Nephron progenitor cell (in vitro differentiated cells): ENCODE measurements around the gene ZDHHC3.

Experiments used
- DNase-seq: peaks from one replicate; pipeline ENCODE4 v3.0.0; 2021
- H3K27ac Mint-ChIP-seq: 2 replicates; pipeline ENCODE4 v1.8.0; 2021; ENCODE audit warnings: mild to moderate bottlenecking, moderate library complexity, mixed read lengths
- H3K27me3 Mint-ChIP-seq: 2 replicates; pipeline ENCODE4 v1.8.0; 2021; ENCODE audit warnings: mild to moderate bottlenecking, low read depth, mixed read lengths; ENCODE audit not compliant: poor library complexity
- H3K36me3 Mint-ChIP-seq: 2 replicates; pipeline ENCODE4 v1.8.0; 2021; ENCODE audit warnings: low read depth, mixed read lengths
- H3K4me1 Mint-ChIP-seq: 2 replicates; pipeline ENCODE4 v1.8.0; 2021; ENCODE audit warnings: mixed read lengths
- H3K4me3 Mint-ChIP-seq: 2 replicates; pipeline ENCODE4 v1.8.0; 2021; ENCODE audit warnings: mild to moderate bottlenecking, moderate library complexity, mixed read lengths
- H3K9me3 Mint-ChIP-seq: 2 replicates; pipeline ENCODE4 v1.8.0; 2021; ENCODE audit warnings: mild to moderate bottlenecking, moderate library complexity, mixed read lengths
- CTCF ChIP-seq: fragments of 200-600 bp; sonication (generic); IDR thresholded peaks from 2 replicates; pipeline ENCODE4 v1.5.0; 2021; ENCODE audit warnings: antibody characterized with exemption

ZDHHC3 gene

GRCh38 chr3:44893097-44893496 is 82.9 kb downstream of the ZDHHC3 start:
- H3K4me3 Mint-ChIP-seq, result no peak overlapping the region
- H3K4me1 Mint-ChIP-seq, result no peaks in the 10 kb centered on the region
- peaks cover 7% of the 10 kb centered on the region for H3K27me3 Mint-ChIP-seq
- TF ChIP-seq CTCF, result no peak
- H3K36me3 Mint-ChIP-seq, result no peaks in the 10 kb centered on the region
- H3K9me3 Mint-ChIP-seq, result no peaks in the 10 kb centered on the region
- no peak overlapping the region for H3K27ac Mint-ChIP-seq
- no peak for DNase-seq

- Mint-ChIP-seq H3K4me1 (no peaks in the 10 kb centered on the region), H3K4me3 (no peak overlapping the region), H3K36me3 (no peaks in the 10 kb centered on the region), H3K9me3 (no peaks in the 10 kb centered on the region), H3K27ac (no peak overlapping the region), H3K27me3 (peaks cover 7% of the 10 kb centered on the region)
- TF ChIP-seq CTCF, result no peak
- DNase-seq, result no peak
These were observed 83.3 kb downstream of the ZDHHC3 start for GRCh38 chr3:44892689-44893088.

- Mint-ChIP-seq H3K4me3 (no peak overlapping the region), H3K4me1 (no peaks in the 10 kb centered on the region), H3K36me3 (no peaks in the 10 kb centered on the region), H3K27me3 (peaks cover 11% of the 10 kb centered on the region), H3K9me3 (no peaks in the 10 kb centered on the region), H3K27ac (no peak overlapping the region)
- DNase-seq, result no peak
- no peak for TF ChIP-seq CTCF
These were observed 85.1 kb downstream of the ZDHHC3 start for GRCh38 chr3:44890852-44891251.

GRCh38 chr3:44890258-44890657 is 85.7 kb downstream of the ZDHHC3 start:
- TF ChIP-seq CTCF, result no peak
- DNase-seq, result no peak
- Mint-ChIP-seq H3K27ac (no peak overlapping the region), H3K27me3 (peaks cover 11% of the 10 kb centered on the region), H3K9me3 (no peaks in the 10 kb centered on the region), H3K4me3 (no peak overlapping the region), H3K36me3 (no peaks in the 10 kb centered on the region), H3K4me1 (no peaks in the 10 kb centered on the region)

GRCh38 chr3:44887101-44887500 is 88.9 kb downstream of the ZDHHC3 start:
- Mint-ChIP-seq H3K27ac (no peak overlapping the region), H3K4me3 (no peak overlapping the region), H3K9me3 (no peaks in the 10 kb centered on the region), H3K4me1 (no peaks in the 10 kb centered on the region), H3K36me3 (no peaks in the 10 kb centered on the region), H3K27me3 (peaks cover 14% of the 10 kb centered on the region)
- DNase-seq, result no peak
- TF ChIP-seq CTCF, result no peak

- Mint-ChIP-seq H3K9me3 (no peaks in the 10 kb centered on the region), H3K27ac (no peak overlapping the region), H3K27me3 (peaks cover 14% of the 10 kb centered on the region), H3K4me3 (no peak overlapping the region), H3K36me3 (no peaks in the 10 kb centered on the region), H3K4me1 (no peaks in the 10 kb centered on the region)
- no peak for DNase-seq
- TF ChIP-seq CTCF, result no peak
These were observed 89.4 kb downstream of the ZDHHC3 start for GRCh38 chr3:44886561-44886960.
